Measurements from ENCODE around the gene MARK3. TPM values are rescaled to one million over a fixed set of nuclear protein-coding genes. Genes with fewer than 3 reads are reported as not detected.

The MARK3 gene
- total RNA-seq, 1 donor from 2014 or later, result 77.9 TPM

DNA sequence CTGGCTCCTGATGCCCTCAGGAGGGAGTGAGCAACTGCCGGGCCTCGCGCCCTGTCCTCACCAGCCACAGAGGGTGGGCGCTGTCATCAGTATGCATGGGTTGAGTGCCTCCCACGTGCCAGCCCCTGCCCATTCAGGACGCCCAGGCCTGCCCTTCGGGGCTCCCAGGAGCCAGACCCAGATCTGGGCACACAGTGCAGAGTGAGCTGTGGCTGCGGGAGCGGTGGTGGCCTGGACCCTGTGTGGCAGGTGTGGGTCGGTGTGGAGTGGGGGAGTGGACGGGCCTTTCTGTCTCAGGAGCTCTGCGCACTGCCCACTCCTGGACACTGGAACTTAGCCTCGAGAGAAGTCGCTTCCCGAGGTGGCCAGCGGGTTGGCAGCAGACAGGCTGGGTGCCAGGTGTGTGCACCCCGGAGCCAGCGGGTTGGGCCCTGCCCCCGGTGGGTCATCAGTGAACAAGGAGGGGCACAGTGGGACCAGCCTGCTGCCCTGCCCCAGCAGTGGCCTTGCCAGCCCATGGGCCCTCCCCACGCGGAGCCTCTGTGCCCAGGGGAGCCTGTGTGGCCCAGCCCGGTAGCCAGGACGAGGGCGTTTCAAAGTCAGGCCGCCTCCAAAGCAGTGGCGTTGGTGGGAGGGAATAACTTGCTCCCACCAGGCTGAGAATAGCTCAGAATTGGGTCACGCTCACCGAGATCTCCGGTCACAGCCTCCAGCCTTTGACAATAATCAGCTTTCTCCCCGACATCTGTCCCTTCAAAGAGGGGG is 153.3 kb downstream of the MARK3 start:
- no peak overlapping the region for H3K4me3 ChIP-seq (ENCODE audit: low read depth, low read length)
- DNase-seq (ENCODE audit: low read depth) (no peak), FAIRE-seq (no peak)
- peaks cover 7% of the 10 kb centered on the region for H3K36me3 ChIP-seq (ENCODE audit: control insufficient read depth, insufficient read depth, low read length)
- TF ChIP-seq, protein P1, sequence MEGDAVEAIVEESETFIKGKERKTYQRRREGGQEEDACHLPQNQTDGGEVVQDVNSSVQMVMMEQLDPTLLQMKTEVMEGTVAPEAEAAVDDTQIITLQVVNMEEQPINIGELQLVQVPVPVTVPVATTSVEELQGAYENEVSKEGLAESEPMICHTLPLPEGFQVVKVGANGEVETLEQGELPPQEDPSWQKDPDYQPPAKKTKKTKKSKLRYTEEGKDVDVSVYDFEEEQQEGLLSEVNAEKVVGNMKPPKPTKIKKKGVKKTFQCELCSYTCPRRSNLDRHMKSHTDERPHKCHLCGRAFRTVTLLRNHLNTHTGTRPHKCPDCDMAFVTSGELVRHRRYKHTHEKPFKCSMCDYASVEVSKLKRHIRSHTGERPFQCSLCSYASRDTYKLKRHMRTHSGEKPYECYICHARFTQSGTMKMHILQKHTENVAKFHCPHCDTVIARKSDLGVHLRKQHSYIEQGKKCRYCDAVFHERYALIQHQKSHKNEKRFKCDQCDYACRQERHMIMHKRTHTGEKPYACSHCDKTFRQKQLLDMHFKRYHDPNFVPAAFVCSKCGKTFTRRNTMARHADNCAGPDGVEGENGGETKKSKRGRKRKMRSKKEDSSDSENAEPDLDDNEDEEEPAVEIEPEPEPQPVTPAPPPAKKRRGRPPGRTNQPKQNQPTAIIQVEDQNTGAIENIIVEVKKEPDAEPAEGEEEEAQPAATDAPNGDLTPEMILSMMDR (IDR thresholded peaks at IDR 0.05; ENCODE audit: insufficient read depth, low read length, severe bottlenecking), result no peak
- H3K27me3 ChIP-seq (ENCODE audit: control insufficient read depth, insufficient read depth, low read length), result no peaks in the 10 kb centered on the region

DNA sequence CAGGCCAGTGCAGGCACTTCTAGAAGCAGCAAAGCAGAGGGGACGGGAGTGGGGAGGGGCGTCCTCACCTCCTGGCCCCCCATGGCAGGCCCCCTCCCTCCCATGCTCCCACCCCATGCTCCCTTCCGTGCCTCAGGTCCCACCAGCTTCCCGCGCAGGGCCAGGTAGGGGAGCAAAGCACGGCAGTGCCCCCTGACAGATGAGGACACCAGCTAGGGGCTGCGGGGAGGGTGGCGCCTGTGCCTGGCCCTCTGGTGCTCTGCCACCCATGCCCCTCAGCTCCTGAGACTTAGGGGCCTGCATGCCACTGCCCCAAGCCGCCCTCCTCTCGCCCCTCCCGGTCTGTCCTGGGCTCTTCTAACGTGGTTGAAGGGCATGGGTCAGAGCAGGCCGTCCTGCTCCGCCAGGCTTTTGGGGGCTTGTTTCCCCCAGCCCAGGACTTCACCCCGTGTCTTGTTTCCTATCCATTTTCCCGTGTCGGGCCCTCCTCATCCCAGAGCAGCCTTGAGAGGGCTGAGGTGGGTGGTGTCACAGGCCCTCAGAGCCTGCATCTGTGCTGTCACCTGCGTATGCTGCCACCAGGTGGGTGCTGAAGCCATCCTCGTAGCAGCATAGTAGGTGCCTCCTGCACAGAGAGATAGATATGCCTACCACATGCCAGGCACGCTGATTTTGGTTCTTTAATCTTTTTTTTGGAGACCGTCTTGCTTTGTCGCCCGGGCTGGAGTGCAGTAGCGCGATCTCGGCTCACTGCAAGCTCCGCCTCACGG is 154.0 kb downstream of the MARK3 start:
- FAIRE-seq (no peak), DNase-seq (ENCODE audit: low read depth) (no peak)
- peaks cover 6% of the 10 kb centered on the region for H3K36me3 ChIP-seq (ENCODE audit: control insufficient read depth, insufficient read depth, low read length)
- TF ChIP-seq, protein P1 (IDR thresholded peaks at IDR 0.05; ENCODE audit: insufficient read depth, low read length, severe bottlenecking), result no peak
- no peaks in the 10 kb centered on the region for H3K27me3 ChIP-seq (ENCODE audit: control insufficient read depth, insufficient read depth, low read length)
- H3K4me3 ChIP-seq (ENCODE audit: low read depth, low read length), result no peak overlapping the region

DNA sequence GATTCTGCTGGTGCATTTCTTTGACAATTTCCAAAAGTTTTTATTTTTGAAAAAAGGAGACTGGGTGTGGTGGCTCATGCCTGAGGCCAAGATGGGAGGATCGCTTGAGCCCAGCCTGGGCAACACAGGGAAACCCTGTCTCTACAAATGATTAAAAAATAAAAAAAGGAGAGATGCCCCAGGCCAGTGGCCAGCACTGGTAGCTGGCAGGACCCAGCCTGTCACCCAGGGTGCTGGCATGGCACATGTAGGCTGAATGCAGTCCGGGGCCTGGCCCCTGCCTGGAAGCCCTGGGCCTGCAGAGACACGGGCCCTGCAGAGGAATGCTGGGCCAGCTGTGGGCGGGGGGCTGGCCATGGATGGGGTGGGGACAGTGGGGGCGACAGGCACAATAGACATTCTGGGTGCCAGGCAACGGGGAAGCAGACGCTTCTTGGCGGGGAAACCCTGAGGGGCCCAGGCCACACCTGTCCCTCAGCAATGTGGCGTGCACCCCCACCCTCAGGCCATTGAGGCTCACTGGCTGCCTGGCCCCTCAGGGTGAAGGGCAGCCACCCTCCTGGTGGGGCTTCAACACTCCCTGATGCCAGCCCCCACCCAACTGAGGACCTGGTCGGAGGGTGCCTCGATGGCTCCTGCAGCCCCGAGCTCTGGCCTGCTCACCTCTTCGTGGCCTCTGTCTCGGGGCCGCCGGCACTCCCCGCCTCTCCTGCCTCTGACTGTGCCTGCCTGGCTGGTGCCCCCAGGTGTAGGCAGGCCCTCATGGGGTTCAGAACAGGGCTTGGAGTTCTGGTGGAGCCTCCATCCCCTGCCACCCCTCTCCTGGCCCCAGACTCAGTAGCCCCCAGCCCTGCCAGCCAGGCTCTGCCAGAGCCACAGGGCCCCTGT is 155.8 kb downstream of the MARK3 start:
- Histone ChIP-seq H3K4me3 (ENCODE audit: low read depth, low read length) (no peak overlapping the region), H3K36me3 (ENCODE audit: control insufficient read depth, insufficient read depth, low read length) (peaks cover 1% of the 10 kb centered on the region), H3K27me3 (ENCODE audit: control insufficient read depth, insufficient read depth, low read length) (no peaks in the 10 kb centered on the region)
- TF ChIP-seq, protein P1 (IDR thresholded peaks at IDR 0.05; ENCODE audit: insufficient read depth, low read length, severe bottlenecking), result no peak
- DNase-seq (ENCODE audit: low read depth), result no peak
- no peak for FAIRE-seq

DNA sequence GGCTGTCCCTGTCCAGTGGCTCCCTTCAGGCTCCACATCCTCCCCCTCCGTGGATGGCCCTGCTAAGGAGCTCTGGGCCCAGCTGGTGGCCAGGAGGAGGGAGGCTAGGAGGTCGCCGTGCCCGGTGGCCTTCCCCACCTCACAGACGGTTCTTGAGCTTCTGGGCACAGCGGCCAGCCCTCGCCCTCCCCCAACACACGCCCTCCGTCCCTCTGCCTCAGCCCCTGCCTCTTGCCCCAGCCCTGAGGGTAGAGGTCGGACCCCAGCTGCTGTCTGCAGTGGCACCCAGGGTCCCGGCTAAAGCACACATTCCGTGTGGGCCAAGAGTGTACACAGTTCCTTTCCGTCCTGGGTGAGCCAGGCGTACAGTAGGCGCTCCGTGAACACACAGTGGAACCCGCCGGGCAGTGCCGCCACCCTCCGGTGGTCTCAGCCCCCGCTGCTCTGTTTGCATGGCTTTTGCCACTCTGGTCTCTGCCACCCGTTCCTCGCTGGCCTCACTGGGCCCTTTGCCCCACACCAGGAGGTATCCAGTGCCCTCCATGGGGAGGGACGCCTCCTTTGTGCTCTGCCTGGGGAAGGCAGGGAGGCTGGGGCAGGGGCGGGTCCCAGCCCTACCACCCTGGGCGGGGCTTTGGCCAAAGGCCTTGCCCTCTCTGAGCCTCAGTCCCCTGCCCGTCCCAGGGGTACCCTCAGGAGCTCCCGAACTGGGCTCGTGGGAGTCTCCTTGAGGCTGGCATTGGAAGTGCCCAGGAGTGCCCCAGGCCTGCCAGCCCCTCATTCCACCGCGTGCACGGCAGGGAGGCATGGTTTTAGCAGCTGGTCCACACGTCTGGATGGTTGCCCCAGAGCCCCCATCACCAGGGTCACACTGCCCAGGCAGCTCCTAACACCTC is 156.7 kb downstream of the MARK3 start:
- H3K36me3 ChIP-seq (ENCODE audit: control insufficient read depth, insufficient read depth, low read length), result no peaks in the 10 kb centered on the region
- no peak overlapping the region for H3K4me3 ChIP-seq (ENCODE audit: low read depth, low read length)
- TF ChIP-seq, protein P1 (IDR thresholded peaks at IDR 0.05; ENCODE audit: insufficient read depth, low read length, severe bottlenecking), result peak; percentile 20
- FAIRE-seq (no peak), DNase-seq (ENCODE audit: low read depth) (no peak)
- no peaks in the 10 kb centered on the region for H3K27me3 ChIP-seq (ENCODE audit: control insufficient read depth, insufficient read depth, low read length)

DNA sequence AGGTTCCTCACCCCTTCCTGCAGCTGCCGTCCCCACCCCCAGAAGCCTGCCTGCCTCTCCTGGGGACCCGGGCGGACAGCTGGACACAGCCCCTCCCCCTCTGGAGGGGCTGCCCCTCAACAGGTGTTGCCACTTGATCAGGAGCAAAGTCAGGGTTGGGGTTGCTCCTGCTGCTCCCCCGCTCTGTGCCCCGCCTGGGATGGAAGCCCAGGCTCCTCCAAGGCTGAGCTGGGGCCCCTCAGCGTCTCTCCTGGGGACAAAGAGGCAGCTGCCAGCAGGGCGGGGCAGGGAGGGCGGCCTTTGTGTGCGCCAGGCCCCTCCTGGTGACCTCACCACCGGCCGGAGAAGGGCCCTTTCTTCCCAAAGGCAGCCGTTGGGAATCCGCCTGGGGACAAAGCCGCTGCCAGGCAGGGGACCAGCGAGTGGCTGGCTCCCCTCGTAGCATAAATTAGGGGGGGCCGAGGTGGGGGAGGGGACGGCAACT is 157.4 kb downstream of the MARK3 start:
- FAIRE-seq, result no peak
- no peaks in the 10 kb centered on the region for H3K36me3 ChIP-seq (ENCODE audit: control insufficient read depth, insufficient read depth, low read length)
- TF ChIP-seq, protein P1 (IDR thresholded peaks at IDR 0.05; ENCODE audit: insufficient read depth, low read length, severe bottlenecking), result no peak
- DNase-seq (ENCODE audit: low read depth), result no peak
- H3K27me3 ChIP-seq (ENCODE audit: control insufficient read depth, insufficient read depth, low read length), result no peaks in the 10 kb centered on the region
- no peak overlapping the region for H3K4me3 ChIP-seq (ENCODE audit: low read depth, low read length)

All from bronchial epithelial cell (primary cell).